SK-N-SH (cell line): ENCODE data around the gene HIPK2. TPM values are rescaled to one million over a fixed set of nuclear protein-coding genes. Genes with fewer than 3 reads are reported as not detected.

Source experiments
- CTCF ChIA-PET: fragments of 300-600, 350-600 bp; formaldehyde crosslinking; extraction: SDS; loops from one replicate; lab custom pipeline; 2021; lab: Yijun Ruan, JAX
- POLR2A ChIA-PET: fragments of 350-600 bp; sonication (Branson Sonifier 250); formaldehyde crosslinking; extraction: SDS; loops from one replicate; lab custom pipeline; 2020; ENCODE audit warnings: antibody characterized with exemption, inconsistent platforms; lab: Yijun Ruan, JAX
- DNase-seq: peaks from one replicate; pipeline ENCODE4 v3.0.0; 2012
- H2AFZ ChIP-seq: fragments of 200-600 bp; sonication (generic); 2 replicates; pipeline ENCODE4 v1.8.1; 2016; ENCODE audit warnings: antibody characterized with exemption, mild to moderate bottlenecking, low read depth
- H3F3A ChIP-seq: fragments of 200-600 bp; sonication (generic); replicated peaks from 2 replicates; pipeline ENCODE3; 2016; ENCODE audit warnings: antibody characterized with exemption, mild to moderate bottlenecking; ENCODE audit not compliant: insufficient read depth
- H3K27ac ChIP-seq, 2 experiments: fragments of 200-500 bp in 1 of 2; fragments of 200-600 bp in 1 of 2; sonication (Bioruptor generic) in 1 of 2; sonication (generic), shearing (Covaris generic) in 1 of 2; 2 replicates each; pipeline versions ENCODE4 v1.5.1 to v1.6.1; 2014 to 2016; ENCODE audit warnings: low read depth in 2 of 2, inconsistent platforms in 1 of 2, low read length in 1 of 2, mild to moderate bottlenecking in 1 of 2, mixed read lengths in 1 of 2
- H3K27me3 ChIP-seq: fragments of 200-600 bp; sonication (generic), shearing (Covaris generic); 2 replicates; pipeline ENCODE4 v1.6.1; 2016; ENCODE audit warnings: mixed run types; ENCODE audit not compliant: insufficient read depth
- H3K36me3 ChIP-seq, 2 experiments: fragments of 200-500 bp in 1 of 2; fragments of 200-600 bp in 1 of 2; sonication (Bioruptor generic) in 1 of 2; sonication (generic) in 1 of 2; replicated peaks in 1 of 2; 2 replicates each; pipeline versions ENCODE3 to v1.5.1; 2014 to 2016; ENCODE audit warnings: low read length in 1 of 2, mild to moderate bottlenecking in 1 of 2; ENCODE audit not compliant: insufficient read depth in 2 of 2, control insufficient read depth in 1 of 2
- H3K4me1 ChIP-seq, 2 experiments: fragments of 200-500 bp in 1 of 2; fragments of 200-600 bp in 1 of 2; sonication (Bioruptor generic) in 1 of 2; sonication (generic), shearing (Covaris generic) in 1 of 2; 2 replicates each; pipeline versions ENCODE4 v1.5.1 to v1.6.1; 2014 to 2016; ENCODE audit warnings: low read depth in 1 of 2, low read length in 1 of 2, mixed run types in 1 of 2; ENCODE audit not compliant: insufficient read depth in 2 of 2, control insufficient read depth in 1 of 2
- H3K4me2 ChIP-seq: fragments of 200-600 bp; sonication (generic), shearing (Covaris generic); 2 replicates; pipeline ENCODE4 v1.6.1; 2017; ENCODE audit warnings: mixed run types
- H3K4me3 ChIP-seq, 2 experiments: fragments of 200-500 bp in 1 of 2; fragments of 200-600 bp in 1 of 2; sonication (Bioruptor generic) in 1 of 2; sonication (generic), shearing (Covaris generic) in 1 of 2; 2 replicates each; pipeline versions ENCODE4 v1.5.1 to v1.8.1; 2014 to 2016; ENCODE audit warnings: low read depth in 2 of 2, inconsistent platforms in 1 of 2, low read length in 1 of 2, mild to moderate bottlenecking in 1 of 2, mixed read lengths in 1 of 2, moderate library complexity in 1 of 2
- H3K79me2 ChIP-seq: fragments of 200-600 bp; sonication (generic); 2 replicates; pipeline ENCODE4 v1.8.1; 2017; ENCODE audit warnings: mild to moderate bottlenecking; ENCODE audit not compliant: insufficient read depth
- H3K9ac ChIP-seq: fragments of 200-600 bp; sonication (generic); 2 replicates; pipeline ENCODE4 v1.6.1; 2017; ENCODE audit warnings: mixed run types
- H3K9me2 ChIP-seq: fragments of 200-600 bp; sonication (generic); 2 replicates; pipeline ENCODE4 v1.6.1; 2017; ENCODE audit warnings: mixed run types
- H3K9me3 ChIP-seq: fragments of 200-600 bp; sonication (generic); 2 replicates; pipeline ENCODE4 v1.6.1; 2017; ENCODE audit warnings: mixed run types, mild to moderate bottlenecking, moderate library complexity
- H4K20me1 ChIP-seq: fragments of 200-600 bp; sonication (generic); 2 replicates; pipeline ENCODE4 v1.6.1; 2017; ENCODE audit warnings: mild to moderate bottlenecking, mixed run types; ENCODE audit not compliant: insufficient read depth
- CHD2 ChIP-seq: fragments of 150-350 bp; IDR thresholded peaks from 2 replicates; pipeline ENCODE4 v1.6.1; 2018; ENCODE audit warnings: low read length; ENCODE audit not compliant: partially characterized antibody
- EP300 ChIP-seq, 2 experiments: IDR thresholded peaks; 2 replicates each; pipeline versions ENCODE4 v1.4.0 to v1.6.1; 2012; ENCODE audit warnings: borderline replicate concordance in 1 of 2, low read depth in 1 of 2, low read length in 1 of 2
- EZH2phosphoT487 ChIP-seq: fragments of 200-600 bp; sonication (generic); IDR thresholded peaks from 2 replicates; pipeline ENCODE4 v1.6.1; 2017; ENCODE audit warnings: low read depth, mixed run types, mild to moderate bottlenecking, antibody characterized with exemption, moderate library complexity, borderline replicate concordance
- FOSL2 ChIP-seq: IDR thresholded peaks from 2 replicates; pipeline ENCODE4 v1.4.0; 2012; ENCODE audit warnings: low read depth, mild to moderate bottlenecking, moderate library complexity, borderline replicate concordance
- FOXJ3 ChIP-seq: sonication (generic); formaldehyde crosslinking; IDR thresholded peaks from 2 replicates; pipeline ENCODE4 v1.5.1; 2020; ENCODE audit warnings: mild to moderate bottlenecking, missing genetic modification reagents
- MXI1 ChIP-seq: IDR thresholded peaks from 2 replicates; pipeline ENCODE4 v1.6.1; 2012; ENCODE audit warnings: mild to moderate bottlenecking, low read depth, low read length, improper control_type of control experiment
- POLR2AphosphoS5 ChIP-seq: IDR thresholded peaks from 2 replicates; pipeline ENCODE4 v1.6.1; 2012; ENCODE audit warnings: low read depth, low read length
- RAD21 ChIP-seq: IDR thresholded peaks from 2 replicates; pipeline ENCODE4 v1.6.1; 2012; ENCODE audit warnings: mild to moderate bottlenecking, low read length
- RCOR1 ChIP-seq: fragments of 150-350 bp; IDR thresholded peaks from 2 replicates; pipeline ENCODE4 v1.6.1; 2017; ENCODE audit warnings: antibody characterized with exemption, low read length
- SIN3A ChIP-seq: IDR thresholded peaks from 2 replicates; pipeline ENCODE4 v1.6.1; 2012; ENCODE audit warnings: low read depth, mild to moderate bottlenecking, low read length, moderate library complexity, borderline replicate concordance
- SMC3 ChIP-seq: IDR thresholded peaks from 2 replicates; pipeline ENCODE4 v1.6.1; 2012; ENCODE audit warnings: low read depth, low read length, improper control_type of control experiment
- YY1 ChIP-seq: IDR thresholded peaks from 2 replicates; pipeline ENCODE4 v1.4.0; 2012; ENCODE audit warnings: low read depth, mild to moderate bottlenecking
- WGBS: methylation state at CpG from one replicate; pipeline ENCODE4 v1.1.6; 2017; ENCODE audit warnings: low lambda C conversion rate; 5-methylcytosine and 5-hydroxymethylcytosine counted together
- polyA plus RNA-seq, 3 experiments: library from polyadenylated mRNA; depleted of rRNA; stranded (reverse); fragments of >200 nt; gene quantifications; 2 replicates each; pipeline ENCODE4 v1.2.3, GENCODE V29; 2012
- TF ChIP-seq, protein P1 (sequence below): fragments of 200-600 bp; sonication (generic); IDR thresholded peaks from 2 replicates; pipeline ENCODE4 v1.6.1; 2017; ENCODE audit warnings: antibody characterized with exemption, mild to moderate bottlenecking, moderate library complexity
- TF ChIP-seq, protein P2 (sequence below): IDR thresholded peaks from 2 replicates; pipeline ENCODE4 v1.4.0; 2012; ENCODE audit warnings: low read depth
- TF ChIP-seq, protein P3 (sequence below): fragments of 150-350 bp; IDR thresholded peaks from 2 replicates; pipeline ENCODE4 v1.6.1; 2016; ENCODE audit warnings: mild to moderate bottlenecking, low read depth, low read length
- TF ChIP-seq, protein P4 (sequence below): fragments of 150-350 bp; IDR thresholded peaks from 2 replicates; pipeline ENCODE4 v1.6.1; 2017; ENCODE audit warnings: antibody characterized with exemption, low read length, low read depth, borderline replicate concordance
- TF ChIP-seq, protein P5 (sequence below): IDR thresholded peaks from 2 replicates; pipeline ENCODE4; 2012

The HIPK2 gene
- polyA plus RNA-seq, 1 of the 3 experiments (the other 2 are of a cell fraction) = 14.2 TPM

DNA sequence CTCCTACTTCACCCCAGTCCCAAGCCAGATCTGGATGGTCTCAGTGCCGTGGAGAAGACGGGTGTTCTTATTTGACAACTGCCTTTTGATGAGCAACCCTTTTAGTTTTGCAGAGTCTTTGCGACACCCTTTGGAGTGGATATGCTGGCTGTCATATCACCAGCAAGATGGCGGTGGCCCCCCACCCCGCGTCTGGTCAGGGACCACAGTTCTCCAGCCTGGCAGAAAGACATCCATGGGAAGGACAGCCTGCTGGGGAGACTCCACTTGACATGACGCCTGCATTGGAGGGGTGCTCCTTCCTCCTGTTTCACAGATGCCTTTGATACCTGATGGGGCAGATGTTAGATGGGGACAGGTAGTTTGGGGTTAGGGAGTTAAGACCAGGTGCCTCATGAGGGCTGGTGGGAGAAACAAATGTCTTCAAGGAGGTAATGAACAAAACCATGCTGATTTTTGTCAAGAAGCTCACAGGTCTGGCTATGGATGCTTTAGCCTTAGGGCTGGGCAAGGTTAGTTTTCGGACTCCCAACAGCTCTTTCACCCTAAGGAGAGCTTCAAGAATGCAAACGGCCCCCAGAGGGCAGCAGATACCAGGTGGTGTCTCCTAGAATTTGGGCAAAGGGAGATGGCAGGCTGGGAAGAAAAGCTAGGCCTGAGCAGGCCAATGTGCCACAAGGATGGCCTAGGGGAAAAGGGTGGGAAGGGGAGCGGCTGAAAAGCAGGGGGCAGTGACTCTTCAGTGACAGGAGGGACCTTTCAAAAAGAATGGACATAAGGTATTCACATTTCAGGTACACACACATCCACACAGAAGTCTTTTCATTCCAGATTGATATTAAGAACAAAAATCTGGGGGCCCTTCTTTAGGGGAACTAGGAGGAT, 159.1 kb downstream of the HIPK2 start:
- H4K20me1 ChIP-seq = no peaks in the 10 kb centered on the region
- peak; percentile 48 for DNase-seq
- H3K36me3 ChIP-seq = peaks cover 34 to 66% of the 10 kb centered on the region in 2 experiments
- no peaks in the 10 kb centered on the region for H3K27me3 ChIP-seq
- no peaks in the 10 kb centered on the region for H3K79me2 ChIP-seq
- POLR2A ChIA-PET = interaction anchor here (0.6 to 0.7 kb wide), 2 partner anchors 122 to 319 kb away, joined by 3 to 4 read pairs; no protein-coding TSS in a partner anchor
- no peak overlapping the region for H3K4me3 ChIP-seq
- TF ChIP-seq SMC3 (peak; percentile 37), MXI1 (no peak), RAD21 (peak; percentile 62), EZH2phosphoT487 (no peak), YY1 (no peak), RCOR1 (no peak)
- TF ChIP-seq, protein P1, sequence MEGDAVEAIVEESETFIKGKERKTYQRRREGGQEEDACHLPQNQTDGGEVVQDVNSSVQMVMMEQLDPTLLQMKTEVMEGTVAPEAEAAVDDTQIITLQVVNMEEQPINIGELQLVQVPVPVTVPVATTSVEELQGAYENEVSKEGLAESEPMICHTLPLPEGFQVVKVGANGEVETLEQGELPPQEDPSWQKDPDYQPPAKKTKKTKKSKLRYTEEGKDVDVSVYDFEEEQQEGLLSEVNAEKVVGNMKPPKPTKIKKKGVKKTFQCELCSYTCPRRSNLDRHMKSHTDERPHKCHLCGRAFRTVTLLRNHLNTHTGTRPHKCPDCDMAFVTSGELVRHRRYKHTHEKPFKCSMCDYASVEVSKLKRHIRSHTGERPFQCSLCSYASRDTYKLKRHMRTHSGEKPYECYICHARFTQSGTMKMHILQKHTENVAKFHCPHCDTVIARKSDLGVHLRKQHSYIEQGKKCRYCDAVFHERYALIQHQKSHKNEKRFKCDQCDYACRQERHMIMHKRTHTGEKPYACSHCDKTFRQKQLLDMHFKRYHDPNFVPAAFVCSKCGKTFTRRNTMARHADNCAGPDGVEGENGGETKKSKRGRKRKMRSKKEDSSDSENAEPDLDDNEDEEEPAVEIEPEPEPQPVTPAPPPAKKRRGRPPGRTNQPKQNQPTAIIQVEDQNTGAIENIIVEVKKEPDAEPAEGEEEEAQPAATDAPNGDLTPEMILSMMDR = peak; percentile 71
- CTCF ChIA-PET = interaction anchor here (0.6 to 5.4 kb wide), 26 partner anchors 9 to 708 kb away, joined by 3 to 46 read pairs (median 4); no protein-coding TSS in a partner anchor
- H2AFZ ChIP-seq = no peak overlapping the region
- WGBS = 87% methylated on average over 10 of the region's 10 CpGs
- no peak overlapping the region for H3K4me2 ChIP-seq
- no peak overlapping the region for H3K9ac ChIP-seq
- H3F3A ChIP-seq = peaks cover 11% of the 10 kb centered on the region
- H3K9me2 ChIP-seq = no peaks in the 10 kb centered on the region
- H3K27ac ChIP-seq = no peak overlapping the region
- no peaks in the 10 kb centered on the region for H3K9me3 ChIP-seq
- no peaks in the 10 kb centered on the region; a peak in 1 of 4 replicates for H3K4me1 ChIP-seq

DNA sequence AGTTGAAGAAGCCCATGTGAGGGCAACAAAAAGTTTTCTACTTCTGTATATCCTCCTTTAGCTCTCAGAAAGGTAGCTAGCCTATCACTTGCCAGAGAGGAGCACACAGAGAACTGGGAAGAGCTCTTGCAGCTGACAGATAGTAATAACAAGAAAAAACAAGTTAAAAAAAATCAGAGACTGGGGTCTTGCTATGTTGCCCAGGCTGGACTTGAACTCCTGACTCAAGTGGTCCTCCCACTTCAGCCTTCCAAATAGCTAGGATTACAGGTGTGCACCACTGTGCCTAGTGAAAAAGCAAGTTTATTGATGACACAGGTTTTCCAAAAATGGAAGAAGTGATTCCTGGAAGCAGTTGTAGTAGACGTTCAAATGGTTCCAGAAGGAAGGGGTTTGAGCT, 160.7 kb downstream of the HIPK2 start:
- Histone ChIP-seq H3K36me3 (peaks cover 46 to 76% of the 10 kb centered on the region in 2 experiments), H3K9ac (no peak overlapping the region), H3K9me3 (no peaks in the 10 kb centered on the region), H3K27me3 (no peaks in the 10 kb centered on the region), H3K4me2 (no peak overlapping the region), H3K4me3 (no peak overlapping the region), H3F3A (peaks cover 11% of the 10 kb centered on the region), H3K9me2 (no peaks in the 10 kb centered on the region), H2AFZ (no peak overlapping the region), H4K20me1 (no peaks in the 10 kb centered on the region), H3K79me2 (no peaks in the 10 kb centered on the region), H3K4me1 (no peaks in the 10 kb centered on the region; a peak in 1 of 4 replicates), H3K27ac (no peak overlapping the region)
- ChIA-PET CTCF (interaction anchor here (0.5 to 4.2 kb wide), 8 partner anchors 12 to 385 kb away, joined by 3 to 46 read pairs (median 4); no protein-coding TSS in a partner anchor), POLR2A (no interaction called here)
- no peak for DNase-seq
- WGBS = 100% methylated on average over 1 of the region's 1 CpG
- TF ChIP-seq FOSL2 = no peak
- no peak for TF ChIP-seq FOXJ3 (CRISPR knock-in tag)
- TF ChIP-seq, protein P2, sequence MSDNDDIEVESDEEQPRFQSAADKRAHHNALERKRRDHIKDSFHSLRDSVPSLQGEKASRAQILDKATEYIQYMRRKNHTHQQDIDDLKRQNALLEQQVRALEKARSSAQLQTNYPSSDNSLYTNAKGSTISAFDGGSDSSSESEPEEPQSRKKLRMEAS = no peak
- TF ChIP-seq, protein P3, sequence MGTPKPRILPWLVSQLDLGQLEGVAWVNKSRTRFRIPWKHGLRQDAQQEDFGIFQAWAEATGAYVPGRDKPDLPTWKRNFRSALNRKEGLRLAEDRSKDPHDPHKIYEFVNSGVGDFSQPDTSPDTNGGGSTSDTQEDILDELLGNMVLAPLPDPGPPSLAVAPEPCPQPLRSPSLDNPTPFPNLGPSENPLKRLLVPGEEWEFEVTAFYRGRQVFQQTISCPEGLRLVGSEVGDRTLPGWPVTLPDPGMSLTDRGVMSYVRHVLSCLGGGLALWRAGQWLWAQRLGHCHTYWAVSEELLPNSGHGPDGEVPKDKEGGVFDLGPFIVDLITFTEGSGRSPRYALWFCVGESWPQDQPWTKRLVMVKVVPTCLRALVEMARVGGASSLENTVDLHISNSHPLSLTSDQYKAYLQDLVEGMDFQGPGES = no peak
- no peak for TF ChIP-seq EP300 (IDR thresholded peaks at IDR 0.05; ENCODE audit: borderline replicate concordance in 1 of 2, low read depth in 1 of 2, low read length in 1 of 2)
- TF ChIP-seq, protein P4, sequence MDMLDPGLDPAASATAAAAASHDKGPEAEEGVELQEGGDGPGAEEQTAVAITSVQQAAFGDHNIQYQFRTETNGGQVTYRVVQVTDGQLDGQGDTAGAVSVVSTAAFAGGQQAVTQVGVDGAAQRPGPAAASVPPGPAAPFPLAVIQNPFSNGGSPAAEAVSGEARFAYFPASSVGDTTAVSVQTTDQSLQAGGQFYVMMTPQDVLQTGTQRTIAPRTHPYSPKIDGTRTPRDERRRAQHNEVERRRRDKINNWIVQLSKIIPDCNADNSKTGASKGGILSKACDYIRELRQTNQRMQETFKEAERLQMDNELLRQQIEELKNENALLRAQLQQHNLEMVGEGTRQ = no peak
- TF ChIP-seq, protein P1 = no peak
- no peak for TF ChIP-seq CHD2
- TF ChIP-seq RAD21 = no peak
- TF ChIP-seq, protein P5, sequence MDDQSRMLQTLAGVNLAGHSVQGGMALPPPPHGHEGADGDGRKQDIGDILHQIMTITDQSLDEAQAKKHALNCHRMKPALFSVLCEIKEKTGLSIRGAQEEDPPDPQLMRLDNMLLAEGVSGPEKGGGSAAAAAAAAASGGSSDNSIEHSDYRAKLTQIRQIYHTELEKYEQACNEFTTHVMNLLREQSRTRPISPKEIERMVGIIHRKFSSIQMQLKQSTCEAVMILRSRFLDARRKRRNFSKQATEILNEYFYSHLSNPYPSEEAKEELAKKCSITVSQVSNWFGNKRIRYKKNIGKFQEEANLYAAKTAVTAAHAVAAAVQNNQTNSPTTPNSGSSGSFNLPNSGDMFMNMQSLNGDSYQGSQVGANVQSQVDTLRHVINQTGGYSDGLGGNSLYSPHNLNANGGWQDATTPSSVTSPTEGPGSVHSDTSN = no peak
- no peak for TF ChIP-seq POLR2AphosphoS5
- no peak for TF ChIP-seq SIN3A
